Uterus (tissue), 2 donors: ENCODE results near the gene SIGLEC15.

Source experiments
- CTCF ChIP-seq, 4 experiments: fragments of 200-600 bp in 2 of 4; fragments of 450-650 bp in 2 of 4; sonication (generic) in 2 of 4; IDR thresholded peaks; one replicate each; pipeline ENCODE4 v1.5.1; 2016 to 2019; ENCODE audit warnings: antibody characterized with exemption in 4 of 4, mild to moderate bottlenecking in 2 of 4, moderate library complexity in 1 of 4
- POLR2A ChIP-seq, 2 donors: fragments of 450-650 bp; IDR thresholded peaks; one replicate each; pipeline ENCODE4 v1.6.1; 2016; ENCODE audit warnings: antibody characterized with exemption in 2 of 2, mild to moderate bottlenecking in 1 of 2, moderate library complexity in 1 of 2

- TF ChIP-seq CTCF (IDR thresholded peaks at IDR 0.05): no peak
- TF ChIP-seq POLR2A (IDR thresholded peaks at IDR 0.05): no peak
Observed at GRCh38 chr18:45834306-45834705, 8.8 kb downstream of the SIGLEC15 start.
